ENCODE results near the gene HNRNPUL1. TPM values are rescaled to one million over a fixed set of nuclear protein-coding genes. Genes with fewer than 3 reads are reported as not detected.

Gene HNRNPUL1
- total RNA-seq, 1 donor from 2014 or later: 191 TPM

DNA sequence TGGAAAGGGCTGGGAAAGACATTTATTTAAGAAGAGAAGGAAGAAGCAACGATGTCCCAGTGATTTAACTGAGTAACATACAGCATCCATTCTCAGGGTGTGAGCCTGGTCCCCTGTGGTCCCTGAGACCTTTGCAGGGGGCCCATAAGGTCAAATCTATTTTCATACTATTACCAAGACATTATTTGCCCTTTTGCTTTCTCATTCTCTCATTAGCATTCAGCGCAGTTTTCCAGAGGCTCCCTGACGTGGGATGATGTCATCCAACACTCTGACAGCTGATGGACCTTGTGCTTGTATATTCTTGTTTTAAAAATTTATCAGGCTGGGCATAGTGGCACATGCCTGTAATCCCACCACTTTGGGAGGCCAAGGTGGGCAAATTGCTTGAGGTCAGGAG lies 18.3 kb upstream of the HNRNPUL1 start:
- no peaks in the 10 kb centered on the region for H3K4me1 ChIP-seq
- TF ChIP-seq, protein P1, sequence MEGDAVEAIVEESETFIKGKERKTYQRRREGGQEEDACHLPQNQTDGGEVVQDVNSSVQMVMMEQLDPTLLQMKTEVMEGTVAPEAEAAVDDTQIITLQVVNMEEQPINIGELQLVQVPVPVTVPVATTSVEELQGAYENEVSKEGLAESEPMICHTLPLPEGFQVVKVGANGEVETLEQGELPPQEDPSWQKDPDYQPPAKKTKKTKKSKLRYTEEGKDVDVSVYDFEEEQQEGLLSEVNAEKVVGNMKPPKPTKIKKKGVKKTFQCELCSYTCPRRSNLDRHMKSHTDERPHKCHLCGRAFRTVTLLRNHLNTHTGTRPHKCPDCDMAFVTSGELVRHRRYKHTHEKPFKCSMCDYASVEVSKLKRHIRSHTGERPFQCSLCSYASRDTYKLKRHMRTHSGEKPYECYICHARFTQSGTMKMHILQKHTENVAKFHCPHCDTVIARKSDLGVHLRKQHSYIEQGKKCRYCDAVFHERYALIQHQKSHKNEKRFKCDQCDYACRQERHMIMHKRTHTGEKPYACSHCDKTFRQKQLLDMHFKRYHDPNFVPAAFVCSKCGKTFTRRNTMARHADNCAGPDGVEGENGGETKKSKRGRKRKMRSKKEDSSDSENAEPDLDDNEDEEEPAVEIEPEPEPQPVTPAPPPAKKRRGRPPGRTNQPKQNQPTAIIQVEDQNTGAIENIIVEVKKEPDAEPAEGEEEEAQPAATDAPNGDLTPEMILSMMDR (IDR thresholded peaks at IDR 0.05): no peak
- H3K36me3 ChIP-seq: peaks cover 90% of the 10 kb centered on the region
- no peaks in the 10 kb centered on the region for H3K9me3 ChIP-seq
- H3K4me3 ChIP-seq: no peak overlapping the region
- intact Hi-C loops (cut with DNase I): no loop called here
- H3K27ac ChIP-seq: no peak overlapping the region
- no peaks in the 10 kb centered on the region for H3K27me3 ChIP-seq (ENCODE audit: low read depth)
- no peak for DNase-seq
- ATAC-seq: no peak

DNA sequence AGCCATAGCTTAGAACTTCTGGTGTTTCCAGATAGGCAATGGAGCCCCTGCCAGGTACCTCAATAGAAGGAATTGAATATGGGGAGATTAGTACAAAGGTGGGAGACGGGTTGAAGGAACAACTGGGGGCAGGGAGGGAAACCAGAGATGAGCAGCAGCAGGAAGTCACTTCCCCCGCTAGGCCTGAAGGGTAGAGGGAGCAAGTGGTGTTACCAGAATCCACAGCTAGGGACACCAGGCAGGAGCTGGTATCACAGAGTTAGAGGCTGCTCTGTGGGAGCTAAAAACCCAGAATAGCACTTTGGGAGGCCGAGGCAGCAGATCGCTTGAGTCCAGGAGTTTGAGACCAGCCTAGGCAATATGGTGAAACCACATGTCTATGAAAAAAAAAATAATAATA lies 15.3 kb upstream of the HNRNPUL1 start:
- ATAC-seq (no peak), DNase-seq (no peak)
- intact Hi-C loops (cut with DNase I): no loop called here

DNA sequence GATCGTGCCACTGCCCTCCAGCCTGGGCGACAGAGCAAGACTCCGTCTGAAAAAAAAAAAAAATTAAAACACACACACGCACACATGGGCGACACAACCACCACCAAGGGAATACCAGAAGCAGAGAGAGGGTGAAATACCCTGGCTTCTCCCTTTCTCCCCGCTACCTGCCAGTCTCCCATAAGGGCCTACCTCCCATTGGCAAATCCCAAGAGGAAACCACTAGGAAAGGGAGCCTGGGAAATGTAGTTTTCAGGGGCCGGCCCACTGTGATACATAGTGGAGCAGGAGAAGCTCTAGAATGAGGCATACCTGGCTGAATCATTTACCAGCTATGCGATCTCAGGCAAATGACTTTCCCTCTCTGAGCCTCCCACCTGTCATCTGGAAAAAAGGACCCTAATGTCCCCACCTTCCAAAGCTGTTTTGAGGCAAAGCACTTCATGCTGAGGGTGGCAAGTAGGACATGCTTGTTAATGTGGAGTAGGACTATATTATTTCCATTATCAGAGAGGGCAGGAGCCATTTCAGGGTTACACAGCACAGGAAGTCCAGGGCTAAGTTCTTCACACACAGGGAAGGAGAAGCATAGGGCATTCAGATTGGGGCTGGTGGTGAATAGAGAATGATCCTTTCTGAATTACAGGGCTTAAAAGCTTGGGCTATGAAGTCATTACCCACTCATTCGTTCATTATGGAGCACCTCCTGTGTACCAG lies 14.3 kb upstream of the HNRNPUL1 start:
- Histone ChIP-seq H3K36me3 (peaks cover 84% of the 10 kb centered on the region), H3K27ac (no peak overlapping the region), H3K27me3 (ENCODE audit: low read depth) (peaks cover 5% of the 10 kb centered on the region), H3K4me3 (no peak overlapping the region), H3K9me3 (no peaks in the 10 kb centered on the region), H3K4me1 (no peaks in the 10 kb centered on the region)
- no peak for DNase-seq
- TF ChIP-seq, protein P1 (IDR thresholded peaks at IDR 0.05): no peak
- no peak for ATAC-seq
- intact Hi-C loops (cut with DNase I): no loop called here

More for the DNA sequence above, 15.3 kb upstream of the HNRNPUL1 start:
- Histone ChIP-seq H3K27ac (no peak overlapping the region), H3K36me3 (peaks cover 83% of the 10 kb centered on the region), H3K27me3 (ENCODE audit: low read depth) (peaks cover 5% of the 10 kb centered on the region), H3K4me3 (no peak overlapping the region), H3K9me3 (no peaks in the 10 kb centered on the region), H3K4me1 (no peaks in the 10 kb centered on the region)
- TF ChIP-seq, protein P1 (IDR thresholded peaks at IDR 0.05): no peak

DNA sequence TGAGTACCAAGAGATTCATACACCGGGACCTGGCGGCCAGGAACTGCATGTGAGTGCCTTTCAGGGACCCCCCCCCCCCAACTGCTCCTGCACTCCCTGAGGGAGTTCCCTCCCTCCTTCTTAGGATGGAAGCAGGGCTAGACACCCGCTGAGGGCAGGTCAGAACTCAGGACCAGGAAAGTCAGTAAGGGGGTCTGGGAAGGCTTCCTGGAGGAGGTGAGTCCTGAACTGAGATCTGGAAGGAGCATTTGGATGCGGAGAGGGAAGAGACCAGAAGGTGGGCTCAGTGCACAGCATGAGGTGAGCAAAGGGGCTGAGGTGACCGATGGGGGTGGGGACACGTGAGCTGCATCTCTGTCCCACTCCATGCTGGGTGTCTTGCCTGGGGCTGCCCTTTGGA lies 10.5 kb upstream of the HNRNPUL1 start:
- no peaks in the 10 kb centered on the region for H3K4me1 ChIP-seq
- H3K27me3 ChIP-seq (ENCODE audit: low read depth): peaks cover 5% of the 10 kb centered on the region
- H3K36me3 ChIP-seq: peaks cover 75% of the 10 kb centered on the region
- ATAC-seq (no peak), DNase-seq (no peak)
- no peak overlapping the region for H3K4me3 ChIP-seq
- no peaks in the 10 kb centered on the region for H3K9me3 ChIP-seq
- no peak overlapping the region for H3K27ac ChIP-seq
- intact Hi-C loops (cut with DNase I): no loop called here
- TF ChIP-seq, protein P1 (IDR thresholded peaks at IDR 0.05): no peak

DNA sequence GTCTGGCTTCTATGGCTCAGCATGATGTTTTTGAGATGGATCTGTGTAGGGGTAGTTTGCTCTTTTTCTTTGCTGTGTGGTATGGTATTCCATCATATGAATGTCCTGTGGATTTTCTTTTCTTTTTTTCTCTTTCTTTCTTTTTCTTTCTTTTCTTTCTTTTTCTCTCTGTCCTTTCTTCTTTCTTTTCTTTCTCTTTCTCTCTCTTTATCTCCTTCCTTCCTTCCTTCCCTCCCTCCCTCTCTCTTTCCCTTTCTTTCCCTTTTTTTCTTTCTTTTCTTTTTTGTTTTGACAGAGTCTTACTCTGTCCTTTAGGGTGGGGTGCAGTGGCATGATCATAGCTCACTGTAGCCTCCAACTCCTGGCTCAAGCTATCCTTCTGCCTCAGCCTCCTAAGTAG lies 9.0 kb upstream of the HNRNPUL1 start:
- ATAC-seq (no peak), DNase-seq (no peak)
- Histone ChIP-seq H3K36me3 (peaks cover 67% of the 10 kb centered on the region), H3K27me3 (ENCODE audit: low read depth) (peaks cover 5% of the 10 kb centered on the region), H3K27ac (no peak overlapping the region), H3K9me3 (no peaks in the 10 kb centered on the region), H3K4me3 (no peak overlapping the region), H3K4me1 (no peaks in the 10 kb centered on the region)
- TF ChIP-seq, protein P1 (IDR thresholded peaks at IDR 0.05): no peak
- intact Hi-C loops (cut with DNase I): no loop called here

Data from lower lobe of right lung (tissue), 2 donors.